Naive thymus-derived CD8-positive, alpha-beta T cell (primary cell): ENCODE data around the gene UBTF. TPM values are rescaled to one million over a fixed set of nuclear protein-coding genes. Genes with fewer than 3 reads are reported as not detected.

ENCODE experiments used
- ATAC-seq, 2 donors: fragments of 150-1000 bp; cut with Tn5 transposase in 1 of 2; sonication (Bioruptor Pico), chemical (Tn5 transposase) in 1 of 2; 1 replicate in 1 of 2; 2 replicates in 1 of 2; pipeline ENCODE4 v1.10.0; 2021; ENCODE audit warnings: mild to moderate bottlenecking in 2 of 2, moderate library complexity in 2 of 2
- POLR2A ChIA-PET: fragments of 350-600 bp; sonication (Branson Sonifier 250); formaldehyde crosslinking; loops from one replicate; lab custom pipeline; 2021; ENCODE audit warnings: antibody characterized with exemption; lab: Charles Lee
- DNase-seq, 10 donors: peaks; one replicate each; pipeline versions ENCODE4 v3.0.0 to v3.0.0-alpha.2; 2020 to 2022
- H3K27ac Mint-ChIP-seq, 10 donors: one replicate each; pipeline ENCODE4 v1.8.0; 2020 to 2022; ENCODE audit warnings: mild to moderate bottlenecking in 10 of 10, mixed read lengths in 10 of 10, moderate library complexity in 4 of 10, inconsistent platforms in 1 of 10
- H3K27me3 Mint-ChIP-seq, 5 donors: one replicate each; pipeline ENCODE4 v1.8.0; 2021 to 2022; ENCODE audit warnings: mixed read lengths in 5 of 5
- H3K36me3 Mint-ChIP-seq, 3 donors: one replicate each; pipeline ENCODE4 v1.8.0; 2020 to 2022; ENCODE audit warnings: mixed read lengths in 3 of 3, mild to moderate bottlenecking in 2 of 3, inconsistent platforms in 1 of 3
- H3K4me1 Mint-ChIP-seq, 4 donors: one replicate each; pipeline ENCODE4 v1.8.0; 2021 to 2022; ENCODE audit warnings: mixed read lengths in 4 of 4
- H3K4me3 Mint-ChIP-seq, 10 donors: one replicate each; pipeline ENCODE4 v1.8.0; 2020 to 2022; ENCODE audit warnings: mild to moderate bottlenecking in 10 of 10, mixed read lengths in 10 of 10, moderate library complexity in 6 of 10, inconsistent platforms in 1 of 10
- H3K9me3 Mint-ChIP-seq, 9 donors: one replicate each; pipeline ENCODE4 v1.8.0; 2020 to 2022; ENCODE audit warnings: mixed read lengths in 9 of 9, mild to moderate bottlenecking in 3 of 9, inconsistent platforms in 1 of 9, moderate library complexity in 1 of 9
- polyA plus RNA-seq, 3 donors: library from polyadenylated mRNA; unstranded; fragments of 300-500 nt; fragmentation: Illumina TruSeq; gene quantifications; one replicate each; pipeline ENCODE4 v1.2.3, GENCODE V29; 2021
- total RNA-seq, 8 experiments: library from RNA in 2 of 8; stranded (reverse) in 2 of 8; gene quantifications; one replicate each; pipeline ENCODE4 v1.2.3 and lab custom pipeline; 2021 to 2026

The UBTF gene
- total and polyA plus RNA-seq, 5 experiments from 2014 or later: 41.5 to 362 (median 94.2) TPM

DNA sequence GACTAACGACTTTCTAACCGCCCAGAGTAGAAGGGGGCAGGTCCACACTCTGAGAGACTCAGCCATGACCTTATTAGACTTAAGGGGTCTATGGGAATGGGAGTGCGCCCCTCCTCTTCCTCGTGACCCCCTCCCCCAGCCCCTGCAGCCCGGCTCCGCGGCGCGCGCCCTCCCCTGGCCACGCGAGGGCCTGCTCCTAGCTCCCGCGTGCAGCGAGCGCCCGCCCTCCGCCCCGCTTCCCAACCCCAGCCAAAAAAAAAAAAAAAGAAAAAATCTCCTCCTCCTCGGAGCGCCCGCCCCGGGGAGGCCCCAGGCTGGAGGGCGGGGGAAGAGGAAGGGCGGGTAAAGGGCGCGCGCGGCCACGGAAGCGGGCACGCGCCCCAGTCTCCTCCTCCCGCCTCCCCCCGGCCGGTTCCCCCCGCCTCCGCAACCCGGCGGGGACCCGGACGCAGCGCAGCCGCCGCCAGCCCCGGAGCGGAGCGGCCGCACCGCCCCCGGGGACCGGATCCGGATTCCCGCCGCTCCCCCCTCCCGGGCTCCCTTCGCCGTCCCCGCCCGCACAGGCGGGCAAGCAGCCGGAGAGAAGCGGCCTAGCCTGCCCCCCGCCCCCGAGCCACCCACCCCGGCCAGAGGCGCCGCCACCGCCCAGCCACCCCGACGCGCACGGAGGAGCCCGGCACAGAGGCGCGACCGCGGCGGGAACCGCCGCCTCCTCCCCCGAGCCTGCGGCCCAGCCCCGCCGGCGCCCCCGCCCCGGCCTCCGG is 949 bp downstream of the UBTF start:
- H3K4me1 Mint-ChIP-seq: peaks cover 38 to 64% (median 54%) of the 10 kb centered on the region in 4 donors
- POLR2A ChIA-PET: interaction anchor here (0.6 to 20.4 kb wide), 20 partner anchors 9 to 1099 kb away, joined by 3 to 445 read pairs (median 7); partner anchors contain the start of genes ATXN7L3, GRN, HDAC5 and HEXIM1

DNA sequence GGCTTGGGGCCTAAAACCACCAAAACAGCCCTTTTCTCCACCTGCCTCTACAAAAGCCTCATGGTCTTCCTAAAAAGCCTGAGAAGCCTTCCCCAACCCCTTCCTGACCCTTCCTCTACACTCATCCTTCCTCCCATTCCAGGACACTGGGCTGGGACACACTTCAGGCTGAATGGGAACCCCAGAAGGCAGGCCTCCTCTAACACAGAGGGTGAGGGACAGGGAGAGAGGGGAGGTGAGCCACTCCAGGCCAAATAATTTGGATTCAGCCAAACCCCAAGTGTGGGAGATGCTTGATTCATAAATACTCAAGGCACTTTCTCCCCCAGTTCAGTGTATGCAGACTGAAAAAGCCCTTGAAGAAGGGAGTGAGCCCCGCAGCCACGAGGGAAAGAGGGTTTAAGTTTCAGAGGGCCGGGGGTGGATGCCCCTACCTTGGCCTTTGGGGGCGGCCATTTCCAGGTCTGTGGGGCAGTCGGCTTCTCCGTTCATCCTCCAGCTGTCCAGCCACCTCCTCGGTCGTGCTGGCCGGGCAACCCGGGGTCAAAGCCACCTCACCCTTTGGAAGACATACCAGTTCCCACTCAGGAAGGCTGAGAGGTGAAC is 1.6 kb downstream of the UBTF start:
- POLR2A ChIA-PET: interaction anchor here (0.6 to 20.4 kb wide), 19 partner anchors 8 to 1099 kb away, joined by 3 to 445 read pairs (median 5); partner anchors contain the start of genes ATXN7L3, GPATCH8, GRN and HDAC5
- H3K27ac Mint-ChIP-seq: peak overlapping the region; percentile 51 to 99 (median 98)
- H3K27me3 Mint-ChIP-seq: no peaks in the 10 kb centered on the region
- H3K9me3 Mint-ChIP-seq: no peaks in the 10 kb centered on the region
- no peak for ATAC-seq
- peaks cover 43 to 69% (median 59%) of the 10 kb centered on the region in 4 donors for H3K4me1 Mint-ChIP-seq
- H3K4me3 Mint-ChIP-seq: peak overlapping the region; percentile 85 to 100 (median 90)
- H3K36me3 Mint-ChIP-seq: peaks cover 10 to 34% (median 23%) of the 10 kb centered on the region in 3 donors
- DNase-seq: no peak

More for the DNA sequence above, 949 bp downstream of the UBTF start:
- peaks cover 10 to 29% (median 22%) of the 10 kb centered on the region in 3 donors for H3K36me3 Mint-ChIP-seq
- peak; percentile 38 to 42 for ATAC-seq
- peak overlapping the region; percentile 85 to 100 (median 90) for H3K4me3 Mint-ChIP-seq
- peak; percentile 82 to 93 (median 88) for DNase-seq
- H3K27ac Mint-ChIP-seq: peak overlapping the region; percentile 51 to 99 (median 98)
- no peaks in the 10 kb centered on the region for H3K27me3 Mint-ChIP-seq
- no peaks in the 10 kb centered on the region for H3K9me3 Mint-ChIP-seq

DNA sequence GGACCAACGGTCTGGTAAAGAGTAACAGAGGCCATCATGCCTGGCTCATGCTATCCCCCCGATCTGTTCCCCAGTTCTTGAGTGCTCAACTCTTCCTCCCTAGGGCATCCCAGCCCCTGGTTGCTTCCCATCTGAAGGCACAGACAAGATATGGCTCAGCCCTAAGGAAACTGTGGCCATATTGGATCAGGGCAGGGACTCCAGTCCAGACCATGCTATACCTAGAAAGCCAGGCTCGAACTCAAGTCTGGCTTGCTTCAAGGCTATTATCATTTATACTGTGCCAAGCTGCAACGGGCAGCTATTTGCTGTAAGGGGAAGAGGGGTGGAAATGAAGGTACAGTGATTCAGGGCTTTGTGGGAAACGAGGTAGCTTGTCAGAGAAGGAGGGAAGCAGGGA is 2.8 kb downstream of the UBTF start:
- Mint-ChIP-seq H3K27ac (peak overlapping the region; percentile 92 to 99 (median 98)), H3K4me3 (peak overlapping the region; percentile 85 to 100 (median 90)), H3K27me3 (no peaks in the 10 kb centered on the region), H3K9me3 (no peaks in the 10 kb centered on the region), H3K36me3 (peaks cover 10 to 37% (median 23%) of the 10 kb centered on the region in 3 donors), H3K4me1 (peaks cover 41 to 66% (median 60%) of the 10 kb centered on the region in 4 donors)
- POLR2A ChIA-PET: interaction anchor here (0.6 to 20.4 kb wide), 21 partner anchors 7 to 932 kb away, joined by 3 to 445 read pairs (median 4); partner anchors contain the start of genes ATXN7L3, GPATCH8, GRN and HDAC5
- DNase-seq: no peak
- ATAC-seq: no peak

DNA sequence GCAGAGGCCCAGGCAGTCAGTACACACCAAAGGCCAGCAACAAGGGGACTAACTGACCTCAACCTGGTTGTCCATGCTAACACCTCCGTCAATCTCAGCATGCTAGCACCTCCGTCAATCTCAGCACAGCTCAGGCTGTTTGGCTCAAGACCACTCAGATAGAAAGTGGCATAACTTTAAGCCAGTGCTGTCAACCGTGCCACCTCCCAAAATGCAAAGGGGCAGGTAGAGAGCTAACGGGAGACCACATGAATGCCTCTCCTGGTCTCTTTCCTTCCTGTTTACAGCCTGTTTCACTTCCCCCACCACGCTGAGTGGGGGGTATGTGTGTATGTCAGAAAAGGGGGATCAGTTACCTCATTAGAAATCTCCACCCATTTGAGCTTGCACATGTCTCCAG is 3.3 kb downstream of the UBTF start:
- Mint-ChIP-seq H3K4me3 (peak overlapping the region; percentile 85 to 100 (median 90)), H3K9me3 (no peaks in the 10 kb centered on the region), H3K27ac (peak overlapping the region; percentile 92 to 99 (median 98)), H3K4me1 (peaks cover 40 to 66% (median 64%) of the 10 kb centered on the region in 4 donors), H3K27me3 (no peaks in the 10 kb centered on the region), H3K36me3 (peaks cover 10 to 40% (median 23%) of the 10 kb centered on the region in 3 donors)
- POLR2A ChIA-PET: interaction anchor here (0.6 to 20.4 kb wide), 22 partner anchors 6 to 932 kb away, joined by 3 to 445 read pairs (median 4); partner anchors contain the start of genes ATXN7L3, GRN, HDAC5 and HEXIM1
- ATAC-seq (peak; percentile 13 to 36), DNase-seq (peak in 9 of 10 donors; percentile 52 to 88 (median 68))

DNA sequence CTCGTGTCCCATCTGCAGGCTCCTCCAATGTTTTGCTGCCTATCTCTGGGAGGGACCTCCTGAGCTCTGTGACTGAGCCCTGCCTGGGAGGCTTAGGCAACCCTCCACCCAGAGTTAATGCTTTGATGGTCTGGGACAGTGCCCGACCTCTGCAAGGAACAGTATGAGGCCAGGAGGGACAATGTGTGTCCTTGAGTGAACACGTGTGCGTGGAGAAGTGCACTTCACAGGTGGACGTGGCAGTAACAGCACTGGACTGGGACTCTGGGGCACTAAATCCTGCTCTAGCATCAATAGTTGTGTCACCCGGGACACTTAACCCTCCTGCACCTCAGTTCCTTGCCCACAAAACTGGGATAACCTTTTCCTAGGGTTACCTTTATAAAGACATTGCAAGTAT is 4.6 kb downstream of the UBTF start:
- no peak for ATAC-seq

DNA sequence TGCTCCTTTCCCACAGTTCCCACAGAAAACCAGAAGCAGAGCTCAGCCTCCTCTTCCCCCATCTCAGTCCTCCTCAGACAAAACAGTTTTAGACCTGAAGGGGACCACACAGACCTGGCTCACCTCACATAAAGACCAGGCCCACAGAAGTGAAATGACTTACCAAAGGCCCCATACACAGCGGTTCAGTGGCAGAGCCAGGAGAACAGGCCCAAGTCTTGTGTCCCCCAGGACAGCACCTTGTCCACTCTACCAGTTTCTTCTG is 5.3 kb downstream of the UBTF start:
- no peak for DNase-seq
- no peaks in the 10 kb centered on the region for H3K9me3 Mint-ChIP-seq
- H3K4me3 Mint-ChIP-seq: peak overlapping the region in 9 of 10 donors; percentile 57 to 100 (median 87)
- peak overlapping the region; percentile 92 to 99 (median 98) for H3K27ac Mint-ChIP-seq
- ATAC-seq: no peak
- POLR2A ChIA-PET: interaction anchor here (0.6 to 20.4 kb wide), 9 partner anchors 4 to 1851 kb away, joined by 3 to 445 read pairs (median 4); partner anchors contain the start of genes ATXN7L3, SLC25A39 and UBTF
- H3K36me3 Mint-ChIP-seq: peaks cover 10 to 54% (median 26%) of the 10 kb centered on the region in 3 donors
- H3K4me1 Mint-ChIP-seq: peaks cover 43 to 79% (median 77%) of the 10 kb centered on the region in 4 donors
- H3K27me3 Mint-ChIP-seq: no peaks in the 10 kb centered on the region

More for the DNA sequence above, 4.6 kb downstream of the UBTF start:
- Mint-ChIP-seq H3K27me3 (no peaks in the 10 kb centered on the region), H3K4me3 (peak overlapping the region; percentile 85 to 100 (median 90)), H3K4me1 (peaks cover 43 to 74% (median 72%) of the 10 kb centered on the region in 4 donors), H3K9me3 (no peaks in the 10 kb centered on the region), H3K27ac (peak overlapping the region; percentile 92 to 99 (median 98)), H3K36me3 (peaks cover 10 to 46% (median 26%) of the 10 kb centered on the region in 3 donors)
- POLR2A ChIA-PET: interaction anchor here (0.6 to 20.4 kb wide), 9 partner anchors 5 to 106 kb away, joined by 3 to 445 read pairs (median 3); partner anchors contain the start of genes ATXN7L3, SLC25A39, SLC4A1 and TMUB2
- no peak for DNase-seq

DNA sequence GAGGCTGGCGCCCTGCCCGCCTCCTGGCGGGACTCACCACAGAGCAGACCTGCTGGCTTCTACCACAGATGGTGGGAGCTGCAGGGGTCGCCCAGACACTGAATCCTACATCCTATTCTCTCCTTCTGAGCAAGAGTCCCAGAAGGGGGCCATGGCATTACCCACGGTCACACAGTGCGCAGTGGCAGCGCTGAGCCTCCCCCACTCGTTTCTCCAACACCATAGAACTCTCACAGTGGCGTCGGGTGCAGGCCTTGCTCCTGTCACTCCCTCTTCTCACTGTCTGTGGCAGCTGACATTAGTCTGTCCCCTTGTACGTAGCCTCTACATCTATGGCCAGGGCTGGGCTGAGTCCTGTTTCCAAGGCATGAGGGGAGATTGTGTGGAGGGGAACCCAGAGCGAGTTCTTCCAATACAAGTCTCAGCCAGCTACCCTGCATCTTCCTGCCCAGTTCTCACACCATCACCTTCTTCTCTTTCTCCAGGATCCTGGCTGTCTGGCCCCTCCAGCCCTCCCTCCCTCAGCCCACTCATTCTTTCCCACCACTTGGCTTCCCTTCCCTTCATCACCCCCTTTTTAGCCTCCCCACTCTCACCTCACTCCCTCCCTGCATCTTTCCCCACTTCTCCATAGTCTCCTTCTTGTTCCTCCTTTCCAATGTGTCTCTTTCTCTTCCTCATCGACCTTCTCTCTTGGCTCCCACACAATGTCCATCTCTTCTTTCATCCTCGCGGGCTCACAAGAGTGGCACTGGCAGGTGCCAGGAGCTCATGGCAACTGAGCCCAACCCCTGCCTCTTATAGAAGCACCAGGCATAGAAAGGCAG is 5.9 kb downstream of the UBTF start:
- no peaks in the 10 kb centered on the region for H3K9me3 Mint-ChIP-seq
- no peaks in the 10 kb centered on the region for H3K27me3 Mint-ChIP-seq
- DNase-seq (no peak), ATAC-seq (no peak)
- peaks cover 43 to 80% (median 78%) of the 10 kb centered on the region in 4 donors for H3K4me1 Mint-ChIP-seq
- H3K36me3 Mint-ChIP-seq: peaks cover 10 to 57% (median 28%) of the 10 kb centered on the region in 3 donors
- peak overlapping the region; percentile 26 to 100 (median 86) for H3K4me3 Mint-ChIP-seq
- POLR2A ChIA-PET: interaction anchor here (0.6 to 20.4 kb wide), 11 partner anchors 4 to 1850 kb away, joined by 3 to 445 read pairs (median 5); partner anchors contain the start of genes ATXN7L3, SLC25A39 and UBTF
- peak overlapping the region; percentile 92 to 99 (median 98) for H3K27ac Mint-ChIP-seq

DNA sequence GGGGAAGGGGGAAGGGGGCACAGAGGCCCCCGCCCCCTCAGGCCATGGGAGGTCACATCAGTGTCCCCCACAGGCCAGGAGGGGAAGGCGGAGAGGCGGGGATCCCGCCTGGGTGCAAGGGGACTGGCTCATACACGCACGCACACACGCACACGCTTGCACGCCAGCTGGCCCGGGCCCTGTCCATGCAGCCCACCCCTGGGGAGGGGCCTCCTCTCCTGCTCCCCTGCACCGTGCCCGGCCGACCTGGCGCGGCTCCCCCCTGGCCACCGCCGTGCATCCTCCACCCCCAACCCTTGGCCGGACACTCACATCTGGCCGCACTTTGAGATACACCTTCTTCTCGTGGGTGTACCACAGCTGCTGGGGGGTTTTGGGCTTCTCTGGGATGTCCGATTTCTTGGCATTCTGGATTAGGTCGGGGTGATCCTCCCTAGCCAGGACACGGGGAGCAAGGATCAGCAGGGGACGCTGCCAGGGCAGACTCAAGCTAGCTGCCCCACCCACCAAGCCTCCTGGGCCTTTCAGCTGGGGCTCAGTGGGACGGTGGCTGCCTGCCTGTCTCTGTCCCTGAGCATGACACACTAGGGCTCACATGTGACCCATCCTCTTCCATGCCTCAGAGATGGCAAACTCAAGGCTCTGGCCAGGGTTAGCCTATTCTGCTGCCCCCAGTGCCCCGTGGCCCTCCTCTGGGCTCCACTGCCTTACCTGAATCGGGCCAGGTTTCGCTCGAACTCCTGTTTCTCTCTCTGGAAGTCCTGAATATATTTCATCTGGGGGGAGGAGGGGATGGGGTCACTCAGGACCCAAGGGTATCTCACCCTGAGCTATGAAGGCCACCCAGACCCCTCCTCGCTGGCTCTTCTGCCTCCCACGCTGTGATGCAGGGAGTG is 6.7 kb downstream of the UBTF start:
- no peak for DNase-seq
- Mint-ChIP-seq H3K27ac (peak overlapping the region; percentile 92 to 99 (median 98)), H3K36me3 (peaks cover 10 to 66% (median 28%) of the 10 kb centered on the region in 3 donors)

DNA sequence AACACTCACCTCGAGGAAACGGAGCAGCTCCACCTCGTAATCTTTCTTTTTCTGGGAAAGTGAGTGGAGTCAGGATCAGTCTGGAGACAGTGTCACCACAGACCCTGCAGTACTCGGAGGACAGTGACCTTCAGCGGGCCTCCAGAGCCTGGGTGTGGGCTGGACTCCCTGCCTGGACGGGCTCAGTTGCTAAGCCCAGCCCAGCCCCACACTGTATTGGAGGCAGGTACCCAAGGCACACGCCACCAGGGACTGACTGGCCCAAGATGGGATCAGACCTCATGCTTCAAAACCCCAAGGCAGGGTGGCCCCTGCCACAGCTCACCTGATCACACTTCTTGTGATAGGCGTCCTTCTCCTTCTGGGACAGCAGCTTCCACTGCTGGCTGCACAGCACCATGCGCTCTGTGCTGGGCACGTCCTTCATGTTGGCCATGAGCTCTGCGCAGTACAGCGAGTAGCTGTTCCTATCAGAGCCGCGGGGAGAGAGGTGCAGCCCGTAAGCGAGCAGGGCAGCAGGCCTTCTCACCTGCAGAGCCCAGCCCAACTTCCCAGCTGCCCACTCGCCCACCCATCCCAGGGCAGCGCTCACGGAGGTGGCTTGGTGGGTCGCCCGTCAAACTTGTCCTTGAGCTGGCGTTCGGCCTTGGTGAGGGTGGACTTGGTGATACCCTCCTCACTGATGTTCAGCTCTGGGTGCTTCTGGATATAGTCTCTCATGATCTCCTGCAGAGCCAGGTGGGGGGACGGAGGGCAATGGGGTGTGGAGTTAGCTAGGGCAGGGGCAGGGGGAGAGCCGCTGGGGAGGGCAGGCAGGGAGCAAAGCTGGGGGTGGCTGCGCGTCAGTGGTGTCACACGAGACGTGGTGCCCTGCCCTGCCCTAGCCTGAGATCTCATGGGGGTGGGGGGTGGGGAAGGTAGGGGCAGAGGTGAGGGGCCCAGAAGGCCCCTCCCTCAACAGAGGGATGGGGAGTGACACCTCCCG is 7.9 kb downstream of the UBTF start:
- no peaks in the 10 kb centered on the region for H3K9me3 Mint-ChIP-seq
- ATAC-seq: no peak
- no peak for DNase-seq
- peaks cover 10 to 76% (median 28%) of the 10 kb centered on the region in 3 donors for H3K36me3 Mint-ChIP-seq
- H3K27ac Mint-ChIP-seq: peak overlapping the region; percentile 43 to 87 (median 77)
- peak overlapping the region in 7 of 10 donors; percentile 4 to 56 (median 31) for H3K4me3 Mint-ChIP-seq
- POLR2A ChIA-PET: interaction anchor here (0.5 to 20.4 kb wide), 13 partner anchors 7 to 139 kb away, joined by 3 to 445 read pairs (median 5); partner anchors contain the start of genes ATXN7L3, HDAC5, SLC25A39 and TMUB2
- H3K27me3 Mint-ChIP-seq: no peaks in the 10 kb centered on the region
- H3K4me1 Mint-ChIP-seq: peaks cover 37 to 78% (median 69%) of the 10 kb centered on the region in 4 donors

More for the DNA sequence above, 6.7 kb downstream of the UBTF start:
- Mint-ChIP-seq H3K4me3 (peak overlapping the region in 9 of 10 donors; percentile 18 to 100 (median 86)), H3K4me1 (peaks cover 46 to 84% (median 80%) of the 10 kb centered on the region in 4 donors), H3K9me3 (no peaks in the 10 kb centered on the region), H3K27me3 (no peaks in the 10 kb centered on the region)
- POLR2A ChIA-PET: interaction anchor here (0.9 to 20.4 kb wide), 9 partner anchors 6 to 137 kb away, joined by 3 to 445 read pairs (median 7); partner anchors contain the start of genes ATXN7L3, HDAC5, SLC25A39 and TMUB2
- ATAC-seq: no peak
